Measurements from ENCODE around the gene MARVELD1.
"Not testable (repeated sequence)": the region's sequence is repeated elsewhere in the genome, so short reads cannot be mapped to it uniquely, and the experiment has no call there.

GRCh38 chr10:97698072-97698655 is 15.4 kb upstream of the MARVELD1 start:
- TF ChIP-seq, protein P1, sequence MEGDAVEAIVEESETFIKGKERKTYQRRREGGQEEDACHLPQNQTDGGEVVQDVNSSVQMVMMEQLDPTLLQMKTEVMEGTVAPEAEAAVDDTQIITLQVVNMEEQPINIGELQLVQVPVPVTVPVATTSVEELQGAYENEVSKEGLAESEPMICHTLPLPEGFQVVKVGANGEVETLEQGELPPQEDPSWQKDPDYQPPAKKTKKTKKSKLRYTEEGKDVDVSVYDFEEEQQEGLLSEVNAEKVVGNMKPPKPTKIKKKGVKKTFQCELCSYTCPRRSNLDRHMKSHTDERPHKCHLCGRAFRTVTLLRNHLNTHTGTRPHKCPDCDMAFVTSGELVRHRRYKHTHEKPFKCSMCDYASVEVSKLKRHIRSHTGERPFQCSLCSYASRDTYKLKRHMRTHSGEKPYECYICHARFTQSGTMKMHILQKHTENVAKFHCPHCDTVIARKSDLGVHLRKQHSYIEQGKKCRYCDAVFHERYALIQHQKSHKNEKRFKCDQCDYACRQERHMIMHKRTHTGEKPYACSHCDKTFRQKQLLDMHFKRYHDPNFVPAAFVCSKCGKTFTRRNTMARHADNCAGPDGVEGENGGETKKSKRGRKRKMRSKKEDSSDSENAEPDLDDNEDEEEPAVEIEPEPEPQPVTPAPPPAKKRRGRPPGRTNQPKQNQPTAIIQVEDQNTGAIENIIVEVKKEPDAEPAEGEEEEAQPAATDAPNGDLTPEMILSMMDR (IDR thresholded peaks at IDR 0.05): not testable (repeated sequence)
- TF ChIP-seq ZFX (IDR thresholded peaks at IDR 0.05; ENCODE audit: borderline replicate concordance): not testable (repeated sequence)
